Measurements from ENCODE around the gene NAGPA. TPM values are rescaled to one million over a fixed set of nuclear protein-coding genes. Genes with fewer than 3 reads are reported as not detected.

NAGPA gene
- total and polyA plus RNA-seq, 2 of the 13 experiments (the other 11 are each of a cell fraction or from before 2014, with no cell fraction given), result 27.1 to 60.3 TPM

- TF ChIP-seq ZFP91 (CRISPR knock-in tag; IDR thresholded peaks at IDR 0.05; ENCODE audit: borderline replicate concordance), result peak; percentile 94
- TF ChIP-seq CREBL2 (CRISPR knock-in tag; IDR thresholded peaks at IDR 0.05; ENCODE audit: borderline replicate concordance), result peak; percentile 71
- no peak; the same call in 1 of the 2 replicates for TF ChIP-seq ELK4 (CRISPR knock-in tag; IDR thresholded peaks at IDR 0.05; ENCODE audit: borderline replicate concordance)
- peak; percentile 96 for TF ChIP-seq SALL2 (CRISPR knock-in tag; IDR thresholded peaks at IDR 0.05)
- TF ChIP-seq RFX5 (IDR thresholded peaks at IDR 0.05; ENCODE audit: low read depth, low read length), result 0 out of 2 replicates have a peak, but pooled peaks have one; percentile 22
- 0 out of 2 replicates have a peak, but pooled peaks have one; percentile 48 for TF ChIP-seq ZBTB10 (CRISPR knock-in tag; IDR thresholded peaks at IDR 0.05; ENCODE audit: borderline replicate concordance)
- peak; percentile 100 for TF ChIP-seq SAP130 (CRISPR knock-in tag; IDR thresholded peaks at IDR 0.05; ENCODE audit: low read depth)
- peak; percentile 94 for TF ChIP-seq MXI1 (IDR thresholded peaks at IDR 0.05; ENCODE audit: borderline replicate concordance, low read depth, low read length)
- no peak; the same call in 1 of the 2 replicates for TF ChIP-seq ZZZ3 (CRISPR knock-in tag; IDR thresholded peaks at IDR 0.05; ENCODE audit: borderline replicate concordance)
- TF ChIP-seq AGO2 (optimal IDR thresholded peaks at IDR 0.05; ENCODE audit: low read depth, low read length), result peak; percentile 92
- TF ChIP-seq ZBTB34 (CRISPR knock-in tag; IDR thresholded peaks at IDR 0.05), result no peak
- TF ChIP-seq CCDC6 (CRISPR knock-in tag; IDR thresholded peaks at IDR 0.05), result peak; percentile 89
- TF ChIP-seq ZNF326 (CRISPR knock-in tag; IDR thresholded peaks at IDR 0.05; ENCODE audit: borderline replicate concordance), result no peak
- peak; percentile 54; the same call in 1 of the 2 replicates for TF ChIP-seq NR2F6 (IDR thresholded peaks at IDR 0.05)
- peak; percentile 64 for TF ChIP-seq NR2F6 (CRISPR knock-in tag; IDR thresholded peaks at IDR 0.05)
- TF ChIP-seq DDIT3 (CRISPR knock-in tag; IDR thresholded peaks at IDR 0.05), result 0 out of 2 replicates have a peak, but pooled peaks have one; percentile 40
- no peak; the same call in 1 of the 2 replicates for TF ChIP-seq KLF15 (CRISPR knock-in tag; IDR thresholded peaks at IDR 0.05; ENCODE audit: borderline replicate concordance)
These were observed at the start of gene NAGPA (continued) for GRCh38 chr16:5033256-5034166.

All from HepG2 (cell line).